ENCODE measurements around the gene BRIP1.
"Not testable (repeated sequence)": the region's sequence is repeated elsewhere in the genome, so short reads cannot be mapped to it uniquely, and the experiment has no call there.

Gene BRIP1

GRCh38 chr17:61754124-61754523, 109.2 kb downstream of the BRIP1 start:
- DNase-seq: no peak

- DNase-seq: no peak
Observed at GRCh38 chr17:61753696-61754095, 109.6 kb downstream of the BRIP1 start.

GRCh38 chr17:61750656-61751055, 112.7 kb downstream of the BRIP1 start:
- DNase-seq: no peak

- no peak for DNase-seq
Observed at GRCh38 chr17:61749823-61750404, 113.4 kb downstream of the BRIP1 start.

- DNase-seq: no peak
Observed at GRCh38 chr17:61746248-61746985, 116.9 kb downstream of the BRIP1 start.

- DNase-seq: no peak
Observed at GRCh38 chr17:61744804-61745203, 118.5 kb downstream of the BRIP1 start.

GRCh38 chr17:61744252-61744651, 119.1 kb downstream of the BRIP1 start:
- DNase-seq: no peak

- DNase-seq: no peak
Observed at GRCh38 chr17:61743766-61744165, 119.6 kb downstream of the BRIP1 start.

GRCh38 chr17:61739002-61739401, 124.3 kb downstream of the BRIP1 start:
- no peak for DNase-seq

GRCh38 chr17:61738249-61738648, 125.1 kb downstream of the BRIP1 start:
- no peak for DNase-seq

- DNase-seq: no peak
Observed at GRCh38 chr17:61737820-61738219, 125.5 kb downstream of the BRIP1 start.

GRCh38 chr17:61736438-61736837, 126.9 kb downstream of the BRIP1 start:
- DNase-seq: no peak

- DNase-seq: no peak
Observed at GRCh38 chr17:61735807-61736206, 127.5 kb downstream of the BRIP1 start.

- DNase-seq: no peak
Observed at GRCh38 chr17:61734466-61734865, 128.9 kb downstream of the BRIP1 start.

- DNase-seq: no peak
Observed at GRCh38 chr17:61734012-61734411, 129.3 kb downstream of the BRIP1 start.

- no peak for DNase-seq
Observed at GRCh38 chr17:61733021-61733420, 130.3 kb downstream of the BRIP1 start.

GRCh38 chr17:61732169-61732568, 131.2 kb downstream of the BRIP1 start:
- DNase-seq: no peak

- no peak for DNase-seq
Observed at GRCh38 chr17:61731330-61731729, 132.0 kb downstream of the BRIP1 start.

GRCh38 chr17:61729690-61730268, 133.5 kb downstream of the BRIP1 start:
- no peak for DNase-seq

- DNase-seq: no peak
Observed at GRCh38 chr17:61728297-61728836, 135.0 kb downstream of the BRIP1 start.

- DNase-seq: not testable (repeated sequence)
Observed at GRCh38 chr17:61727798-61728197, 135.5 kb downstream of the BRIP1 start.

GRCh38 chr17:61726977-61727376, 136.4 kb downstream of the BRIP1 start:
- no peak for DNase-seq

- DNase-seq: no peak
Observed at GRCh38 chr17:61724777-61725176, 138.6 kb downstream of the BRIP1 start.

- no peak for DNase-seq
Observed at GRCh38 chr17:61723914-61724313, 139.4 kb downstream of the BRIP1 start.

Measured in DMS79 treated with DMSO at 0.1 percent for 48 hours (cell line).